Amniotic epithelial cell (primary cell): Measurements from ENCODE around the gene PABPC5.

Source experiments
- DNase-seq: peaks from one replicate; pipeline ENCODE4 v3.0.0-alpha.2; 2010; ENCODE audit warnings: low read depth

The PABPC5 gene

GRCh38 chrX:91434351-91435168, at the start of gene PABPC5:
PABPC5 (plus strand) TSS chrX:91434839; CDS start chrX:91435578, 739 bp downstream.
- no peak for DNase-seq

- DNase-seq, result no peak
Measured at GRCh38 chrX:91389026-91389425, 45.6 kb upstream of the PABPC5 start.

- no peak for DNase-seq
Measured at GRCh38 chrX:91414713-91415112, 19.9 kb upstream of the PABPC5 start.

GRCh38 chrX:91435395-91435794, 756 bp downstream of the PABPC5 start:
- no peak for DNase-seq
